Measurements from ENCODE around the gene CRIM1. TPM values are rescaled to one million over a fixed set of nuclear protein-coding genes. Genes with fewer than 3 reads are reported as not detected.

CRIM1 gene
- total RNA-seq = 664 and 1,178 TPM in 2 replicates

GRCh38 chr2:36355151-36355889 lies at the start of gene CRIM1:
CRIM1 (plus strand) TSS chr2:36355778; CDS start chr2:36356293, 515 bp downstream.

GRCh38 chr2:36597532-36598377 lies 242.2 kb downstream of the CRIM1 start, which contains the start of gene FEZ2:
FEZ2 (minus strand) TSS chr2:36598168; CDS start chr2:36598142, 26 bp downstream.

Other genes with a start within 250 kb of the CRIM1 start
- 69.2 and 112 TPM in 2 replicates for gene FEZ2, start 242.4 kb downstream of the CRIM1 start, total RNA-seq

All from endothelial cell of coronary artery (primary cell).